ENCODE data around the gene FYN. TPM values are rescaled to one million over a fixed set of nuclear protein-coding genes. Genes with fewer than 3 reads are reported as not detected.

FYN gene
- total RNA-seq, 2 donors from 2014 or later = 11.3 to 21.5 TPM

DNA sequence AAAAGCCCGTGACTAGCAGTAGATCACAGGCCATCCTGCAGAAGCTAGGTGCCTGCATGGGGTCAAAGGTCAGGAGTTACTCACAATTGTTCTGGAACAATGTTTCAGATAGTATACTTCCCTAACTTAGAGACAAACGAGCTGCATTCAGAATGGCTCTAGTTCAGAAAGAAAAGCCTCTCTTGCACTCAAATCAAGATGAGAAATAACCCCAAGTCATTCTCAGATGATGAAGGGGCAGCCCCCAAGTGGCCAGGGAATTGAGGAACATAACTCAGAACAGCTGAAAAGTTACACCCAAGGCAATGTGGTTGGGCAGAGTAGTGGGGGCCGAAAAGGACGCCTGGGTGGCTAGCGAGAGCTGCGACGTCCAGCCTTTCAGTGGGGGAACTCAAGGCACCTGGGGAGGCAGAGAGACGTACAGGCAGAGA lies 27.8 kb downstream of the FYN start:
- Histone ChIP-seq H3K27me3 (no peaks in the 10 kb centered on the region), H3K4me3 (no peak overlapping the region), H3K27ac (no peak overlapping the region), H3K9ac (ENCODE audit: low read depth in 2 of 2, low read length in 2 of 2) (no peak overlapping the region), H3K9me3 (no peaks in the 10 kb centered on the region), H3K36me3 (no peaks in the 10 kb centered on the region), H3K4me1 (no peaks in the 10 kb centered on the region)
- intact Hi-C loops (cut with DNase I) = no loop called here
- TF ChIP-seq, protein P1, sequence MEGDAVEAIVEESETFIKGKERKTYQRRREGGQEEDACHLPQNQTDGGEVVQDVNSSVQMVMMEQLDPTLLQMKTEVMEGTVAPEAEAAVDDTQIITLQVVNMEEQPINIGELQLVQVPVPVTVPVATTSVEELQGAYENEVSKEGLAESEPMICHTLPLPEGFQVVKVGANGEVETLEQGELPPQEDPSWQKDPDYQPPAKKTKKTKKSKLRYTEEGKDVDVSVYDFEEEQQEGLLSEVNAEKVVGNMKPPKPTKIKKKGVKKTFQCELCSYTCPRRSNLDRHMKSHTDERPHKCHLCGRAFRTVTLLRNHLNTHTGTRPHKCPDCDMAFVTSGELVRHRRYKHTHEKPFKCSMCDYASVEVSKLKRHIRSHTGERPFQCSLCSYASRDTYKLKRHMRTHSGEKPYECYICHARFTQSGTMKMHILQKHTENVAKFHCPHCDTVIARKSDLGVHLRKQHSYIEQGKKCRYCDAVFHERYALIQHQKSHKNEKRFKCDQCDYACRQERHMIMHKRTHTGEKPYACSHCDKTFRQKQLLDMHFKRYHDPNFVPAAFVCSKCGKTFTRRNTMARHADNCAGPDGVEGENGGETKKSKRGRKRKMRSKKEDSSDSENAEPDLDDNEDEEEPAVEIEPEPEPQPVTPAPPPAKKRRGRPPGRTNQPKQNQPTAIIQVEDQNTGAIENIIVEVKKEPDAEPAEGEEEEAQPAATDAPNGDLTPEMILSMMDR (IDR thresholded peaks at IDR 0.05) = no peak
- no peak for DNase-seq

DNA sequence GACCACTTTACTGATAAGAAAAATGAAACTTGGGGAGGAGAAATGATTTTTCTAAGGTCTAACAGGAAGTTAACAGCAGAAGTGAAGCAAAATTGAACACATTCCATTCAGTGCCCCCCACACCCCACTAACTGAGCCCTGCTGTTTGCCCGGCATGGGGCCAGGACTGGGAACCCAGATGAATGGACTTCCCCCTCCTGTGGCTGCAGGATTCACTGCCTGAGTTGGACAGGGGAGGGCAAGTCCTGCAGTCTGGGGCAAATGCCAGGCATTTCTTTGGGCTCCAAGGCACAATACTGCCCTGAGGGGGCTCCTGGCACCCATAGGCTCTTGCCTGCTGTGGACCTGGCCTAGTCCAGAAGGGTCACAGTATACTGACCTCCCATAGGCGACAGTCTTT lies 28.3 kb downstream of the FYN start:
- intact Hi-C loops (cut with DNase I) = no loop called here
- Histone ChIP-seq H3K27ac (no peak overlapping the region), H3K9ac (ENCODE audit: low read depth in 2 of 2, low read length in 2 of 2) (no peak overlapping the region), H3K4me1 (no peaks in the 10 kb centered on the region), H3K27me3 (no peaks in the 10 kb centered on the region), H3K9me3 (no peaks in the 10 kb centered on the region), H3K36me3 (no peaks in the 10 kb centered on the region), H3K4me3 (no peak overlapping the region)
- no peak for DNase-seq
- TF ChIP-seq, protein P1 (IDR thresholded peaks at IDR 0.05) = no peak

DNA sequence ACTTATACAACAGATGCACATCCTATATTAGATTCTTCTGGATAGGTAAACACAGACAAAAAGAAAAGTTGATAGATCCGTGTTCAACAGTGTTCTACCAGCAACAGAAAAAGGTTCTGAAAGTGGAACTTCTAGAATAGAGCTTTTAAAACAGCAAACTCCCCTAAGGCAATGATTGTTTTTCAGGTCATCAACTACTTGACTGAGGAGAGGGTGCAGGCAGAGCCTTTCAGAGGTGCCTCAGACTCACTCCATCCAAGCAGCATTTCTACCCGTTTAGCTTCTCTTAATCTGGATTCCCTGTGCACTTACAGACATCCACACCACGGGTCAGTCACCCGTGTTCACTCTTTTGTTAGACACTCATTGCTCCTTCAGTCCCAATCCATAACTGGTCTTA lies 28.9 kb downstream of the FYN start:
- no peak overlapping the region for H3K9ac ChIP-seq (ENCODE audit: low read depth in 2 of 2, low read length in 2 of 2)
- intact Hi-C loops (cut with DNase I) = no loop called here
- DNase-seq = no peak
- no peaks in the 10 kb centered on the region for H3K9me3 ChIP-seq
- TF ChIP-seq, protein P1 (IDR thresholded peaks at IDR 0.05) = no peak
- no peak overlapping the region for H3K27ac ChIP-seq
- H3K36me3 ChIP-seq = no peaks in the 10 kb centered on the region
- H3K27me3 ChIP-seq = no peaks in the 10 kb centered on the region
- no peaks in the 10 kb centered on the region for H3K4me1 ChIP-seq
- no peak overlapping the region for H3K4me3 ChIP-seq

DNA sequence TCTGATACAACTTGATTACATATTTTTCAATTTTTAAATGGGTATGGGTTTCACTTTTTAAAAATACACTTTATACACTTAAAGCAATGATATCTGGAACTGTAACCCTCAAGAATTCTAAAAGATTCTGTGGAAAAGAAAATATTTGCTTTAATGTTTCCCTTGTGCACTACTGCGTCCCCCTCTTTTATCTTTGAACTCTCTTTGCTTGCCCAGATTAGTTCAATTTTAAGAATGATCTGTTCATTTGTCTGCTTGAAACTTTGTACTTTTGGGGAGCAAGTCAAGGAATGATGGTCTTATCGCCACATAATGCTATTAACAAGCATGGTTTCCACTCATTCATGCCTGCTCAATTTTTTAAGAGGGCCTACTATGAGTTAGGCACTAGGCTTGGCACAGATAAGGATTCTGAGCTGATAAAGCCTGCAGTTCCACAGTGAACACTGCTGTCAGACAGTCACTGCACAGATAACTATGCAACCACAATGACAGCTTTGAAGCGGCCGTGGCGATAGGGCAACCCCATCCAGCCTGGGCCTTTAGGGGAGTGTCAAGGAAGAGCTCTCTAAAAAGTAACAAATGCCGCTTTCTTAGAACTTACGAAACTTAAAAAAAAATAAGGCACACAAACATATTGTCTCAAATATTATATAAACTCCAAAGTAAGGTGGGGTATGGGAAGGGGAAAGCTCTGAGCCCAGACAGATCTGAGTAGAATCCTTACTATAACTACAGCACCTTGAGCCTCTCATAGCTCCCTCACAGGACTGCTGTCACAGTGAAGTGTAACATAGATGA lies 29.7 kb downstream of the FYN start:
- intact Hi-C loops (cut with DNase I) = no loop called here
- Histone ChIP-seq H3K9ac (ENCODE audit: low read depth in 2 of 2, low read length in 2 of 2) (no peak overlapping the region), H3K4me1 (no peaks in the 10 kb centered on the region), H3K4me3 (no peak overlapping the region), H3K9me3 (no peaks in the 10 kb centered on the region), H3K27me3 (no peaks in the 10 kb centered on the region), H3K36me3 (no peaks in the 10 kb centered on the region), H3K27ac (peak overlapping the region; percentile 5)
- no peak for DNase-seq
- TF ChIP-seq, protein P1 (IDR thresholded peaks at IDR 0.05) = no peak

DNA sequence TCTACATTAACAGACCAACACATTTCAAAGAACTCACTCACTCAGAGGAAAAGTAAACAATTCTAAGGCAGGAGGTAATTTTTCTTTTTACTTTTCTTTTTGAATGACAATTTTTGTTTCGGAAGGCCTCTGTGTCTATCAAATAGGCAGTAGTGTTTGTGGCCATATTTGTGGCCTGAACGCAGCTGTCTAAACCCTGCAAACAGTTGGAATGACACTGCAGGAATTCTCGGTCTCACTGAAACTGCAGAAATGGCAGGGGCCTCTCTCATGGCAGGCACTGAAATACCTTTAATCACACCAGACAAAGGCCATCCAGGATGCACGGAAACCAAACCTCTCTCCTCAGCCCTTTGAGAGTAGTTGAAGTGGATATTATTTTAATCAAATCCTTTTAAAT lies 30.4 kb downstream of the FYN start:
- Histone ChIP-seq H3K4me3 (no peak overlapping the region), H3K4me1 (no peaks in the 10 kb centered on the region), H3K9ac (ENCODE audit: low read depth in 2 of 2, low read length in 2 of 2) (no peak overlapping the region), H3K27me3 (no peaks in the 10 kb centered on the region), H3K36me3 (no peaks in the 10 kb centered on the region), H3K27ac (no peak overlapping the region), H3K9me3 (no peaks in the 10 kb centered on the region)
- TF ChIP-seq, protein P1 (IDR thresholded peaks at IDR 0.05) = no peak
- no peak for DNase-seq
- intact Hi-C loops (cut with DNase I) = no loop called here
